Prostate gland (tissue), 2 donors: ENCODE results near the gene STOX1.

Experiments
- POLR2A ChIP-seq: fragments of 450-650 bp; IDR thresholded peaks from one replicate; pipeline ENCODE4 v1.6.1; 2016; ENCODE audit warnings: antibody characterized with exemption, mild to moderate bottlenecking
- TF ChIP-seq, protein P1 (sequence below), 4 experiments: fragments of 200-600 bp in 2 of 4; fragments of 450-650 bp in 2 of 4; sonication (generic) in 2 of 4; IDR thresholded peaks; 1 replicate in 3 of 4; 2 replicates in 1 of 4; pipeline ENCODE4 v1.5.1; 2016 to 2019; ENCODE audit warnings: antibody characterized with exemption in 4 of 4, mild to moderate bottlenecking in 2 of 4, moderate library complexity in 2 of 4

DNA sequence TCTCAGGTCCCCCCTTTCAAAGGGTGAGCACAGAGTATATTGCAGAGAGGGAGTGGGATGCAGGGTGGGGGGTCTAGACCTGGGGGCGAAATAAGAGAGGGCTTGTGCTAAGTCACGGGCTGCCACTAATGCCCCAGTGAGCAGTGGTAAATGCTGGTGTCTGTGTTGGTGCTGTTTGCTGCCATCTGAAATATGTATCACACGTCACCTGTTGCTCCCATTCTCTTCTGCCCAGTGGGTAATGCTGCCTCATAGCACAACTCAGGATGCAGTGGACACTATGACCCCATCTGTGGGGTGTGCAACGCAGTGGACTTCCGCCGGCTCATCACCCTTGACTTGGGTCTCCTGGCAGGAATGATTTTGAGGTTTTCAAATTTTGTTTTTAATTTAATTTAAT, 2.6 kb downstream of the STOX1 start:
- TF ChIP-seq, protein P1, sequence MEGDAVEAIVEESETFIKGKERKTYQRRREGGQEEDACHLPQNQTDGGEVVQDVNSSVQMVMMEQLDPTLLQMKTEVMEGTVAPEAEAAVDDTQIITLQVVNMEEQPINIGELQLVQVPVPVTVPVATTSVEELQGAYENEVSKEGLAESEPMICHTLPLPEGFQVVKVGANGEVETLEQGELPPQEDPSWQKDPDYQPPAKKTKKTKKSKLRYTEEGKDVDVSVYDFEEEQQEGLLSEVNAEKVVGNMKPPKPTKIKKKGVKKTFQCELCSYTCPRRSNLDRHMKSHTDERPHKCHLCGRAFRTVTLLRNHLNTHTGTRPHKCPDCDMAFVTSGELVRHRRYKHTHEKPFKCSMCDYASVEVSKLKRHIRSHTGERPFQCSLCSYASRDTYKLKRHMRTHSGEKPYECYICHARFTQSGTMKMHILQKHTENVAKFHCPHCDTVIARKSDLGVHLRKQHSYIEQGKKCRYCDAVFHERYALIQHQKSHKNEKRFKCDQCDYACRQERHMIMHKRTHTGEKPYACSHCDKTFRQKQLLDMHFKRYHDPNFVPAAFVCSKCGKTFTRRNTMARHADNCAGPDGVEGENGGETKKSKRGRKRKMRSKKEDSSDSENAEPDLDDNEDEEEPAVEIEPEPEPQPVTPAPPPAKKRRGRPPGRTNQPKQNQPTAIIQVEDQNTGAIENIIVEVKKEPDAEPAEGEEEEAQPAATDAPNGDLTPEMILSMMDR (IDR thresholded peaks at IDR 0.05): no peak
- no peak for TF ChIP-seq POLR2A
